ENCODE results near the gene RNU5B-1. TPM values are rescaled to one million over a fixed set of nuclear protein-coding genes. Genes with fewer than 3 reads are reported as not detected.
A peak's percentile ranks its signal among the peaks of the same experiment; 100 is the strongest.

RNU5B-1 gene
- total RNA-seq, 1 experiment from 2014 or later = not detected

GRCh38 chr15:65305776-65306175 lies 1.3 kb downstream of the RNU5B-1 start:
- no TSS peak for BruUV-seq (replicated peaks)
- Histone ChIP-seq H3K27me3 (replicated peaks; ENCODE audit: insufficient read depth, low read depth, low read length, poor library complexity) (no peaks in the 10 kb centered on the region), H3K4me3 (ENCODE audit: low read depth, low read length, poor library complexity, severe bottlenecking) (no peak overlapping the region), H3K36me3 (ENCODE audit: insufficient read depth, low read length, poor library complexity, severe bottlenecking) (no peaks in the 10 kb centered on the region), H3K4me1 (ENCODE audit: insufficient read depth, low read length, poor library complexity, severe bottlenecking) (peaks cover 10% of the 10 kb centered on the region), H3K9me3 (ENCODE audit: low read depth, low read length, poor library complexity, severe bottlenecking) (no peaks in the 10 kb centered on the region), H3K27ac (ENCODE audit: low read depth, low read length, poor library complexity, severe bottlenecking) (no peak overlapping the region)
- TF ChIP-seq EZH2 (IDR thresholded peaks at IDR 0.05; ENCODE audit: borderline replicate concordance, low read depth, low read length, poor library complexity, severe bottlenecking) (no peak), CTCF (conservative IDR thresholded peaks at IDR 0.05; ENCODE audit: low read depth, low read length) (no peak)
- intact Hi-C loops (cut with micrococcal nuclease; ENCODE audit: unreplicated experiment) = no loop called here
- peak; percentile 62 for DNase-seq (ENCODE audit: low spot score)
- ChIA-PET CTCF (interaction anchor here (0.6 to 0.9 kb wide), 4 partner anchors 78 to 1397 kb away, joined by 4 to 11 read pairs (median 8); no protein-coding TSS in a partner anchor), POLR2A (ENCODE audit: low non-redundant PET) (interaction anchor here (0.6 to 0.7 kb wide), 4 partner anchors 8 to 66 kb away, joined by 4 to 9 read pairs (median 4); no protein-coding TSS in a partner anchor)

GRCh38 chr15:65306551-65306950 lies 2.1 kb downstream of the RNU5B-1 start:
- Histone ChIP-seq H3K27me3 (replicated peaks; ENCODE audit: insufficient read depth, low read depth, low read length, poor library complexity) (no peaks in the 10 kb centered on the region), H3K9me3 (ENCODE audit: low read depth, low read length, poor library complexity, severe bottlenecking) (no peaks in the 10 kb centered on the region), H3K4me1 (ENCODE audit: insufficient read depth, low read length, poor library complexity, severe bottlenecking) (peaks cover 10% of the 10 kb centered on the region), H3K36me3 (ENCODE audit: insufficient read depth, low read length, poor library complexity, severe bottlenecking) (no peaks in the 10 kb centered on the region), H3K4me3 (ENCODE audit: low read depth, low read length, poor library complexity, severe bottlenecking) (no peak overlapping the region), H3K27ac (ENCODE audit: low read depth, low read length, poor library complexity, severe bottlenecking) (no peak overlapping the region)
- no peak for DNase-seq (ENCODE audit: low spot score)
- BruUV-seq (replicated peaks) = no TSS peak
- intact Hi-C loops (cut with micrococcal nuclease; ENCODE audit: unreplicated experiment) = no loop called here
- CTCF ChIA-PET = no interaction called here
- no peak for TF ChIP-seq CTCF (conservative IDR thresholded peaks at IDR 0.05; ENCODE audit: low read depth, low read length)
- no peak for TF ChIP-seq EZH2 (IDR thresholded peaks at IDR 0.05; ENCODE audit: borderline replicate concordance, low read depth, low read length, poor library complexity, severe bottlenecking)
- POLR2A ChIA-PET (ENCODE audit: low non-redundant PET) = no interaction called here

- H3K4me1 ChIP-seq (ENCODE audit: insufficient read depth, low read length, poor library complexity, severe bottlenecking) = peaks cover 10% of the 10 kb centered on the region
- BruUV-seq (replicated peaks) = no TSS peak
- TF ChIP-seq CTCF (conservative IDR thresholded peaks at IDR 0.05; ENCODE audit: low read depth, low read length) (no peak), EZH2 (IDR thresholded peaks at IDR 0.05; ENCODE audit: borderline replicate concordance, low read depth, low read length, poor library complexity, severe bottlenecking) (no peak)
- CTCF ChIA-PET = no interaction called here
- no peak overlapping the region for H3K27ac ChIP-seq (ENCODE audit: low read depth, low read length, poor library complexity, severe bottlenecking)
- H3K4me3 ChIP-seq (ENCODE audit: low read depth, low read length, poor library complexity, severe bottlenecking) = no peak overlapping the region
- H3K36me3 ChIP-seq (ENCODE audit: insufficient read depth, low read length, poor library complexity, severe bottlenecking) = no peaks in the 10 kb centered on the region
- H3K27me3 ChIP-seq (replicated peaks; ENCODE audit: insufficient read depth, low read depth, low read length, poor library complexity) = no peaks in the 10 kb centered on the region
- DNase-seq (ENCODE audit: low spot score) = no peak
- intact Hi-C loops (cut with micrococcal nuclease; ENCODE audit: unreplicated experiment) = no loop called here
- H3K9me3 ChIP-seq (ENCODE audit: low read depth, low read length, poor library complexity, severe bottlenecking) = no peaks in the 10 kb centered on the region
- POLR2A ChIA-PET (ENCODE audit: low non-redundant PET) = no interaction called here
Observed at GRCh38 chr15:65307978-65308377, 3.5 kb downstream of the RNU5B-1 start.
